ENCODE data around the gene PPP6R2.

GRCh38 chr22:50317178-50317577 is 25.9 kb upstream of the PPP6R2 start:
- TF ChIP-seq CTCF (IDR thresholded peaks at IDR 0.05; ENCODE audit: low read depth, low read length) (no peak), MYC (IDR thresholded peaks at IDR 0.05; ENCODE audit: low read depth, low read length) (no peak), POLR2A (IDR thresholded peaks at IDR 0.05; ENCODE audit: extremely low read depth, insufficient read length) (no peak)

All from NB4 (cell line).